K562 (cell line): ENCODE results near the gene PSMD11. TPM values are rescaled to one million over a fixed set of nuclear protein-coding genes. Genes with fewer than 3 reads are reported as not detected.

Experiments
- ATAC-seq: fragments of 200-7000 bp; cut with Tn5 transposase; 3 replicates; pipeline ENCODE4 v1.9.1; 2020; ENCODE audit warnings: moderate library complexity
- BruUV-seq: library from RNA; stranded (reverse); fragments of 400-500 nt; replicated peaks from 2 replicates; lab custom pipeline; 2021; lab: Mats Ljungman, UMichigan
- CTCF ChIA-PET: fragments of 300-600 bp; formaldehyde crosslinking; extraction: SDS; loops from one replicate; lab custom pipeline; 2021; ENCODE audit warnings: low intra/inter-chr PET ratio; lab: Yijun Ruan, JAX
- POLR2A ChIA-PET: fragments of 300-600, 350-650 bp; sonication (Branson Sonifier 250); formaldehyde crosslinking; extraction: SDS; loops from one replicate; lab custom pipeline; 2021; ENCODE audit warnings: antibody characterized with exemption, inconsistent platforms; lab: Yijun Ruan, JAX
- DNase-seq, 4 experiments: peaks; one replicate each; pipeline versions ENCODE4 v3.0.0 to v3.0.0-alpha.2; 2011 to 2018; ENCODE audit warnings: low spot score in 3 of 4, mixed read lengths in 3 of 4; ENCODE audit errors: extremely low read depth in 1 of 4
- FAIRE-seq: peaks from 2 replicates; lab custom pipeline; 2011; peaks lifted over from hg19 to GRCh38; lab: Jason Lieb, UNC
- H2AFZ ChIP-seq: 2 replicates; pipeline ENCODE4 v1.6.0; 2011; ENCODE audit warnings: low read depth, low read length, control low read depth, inconsistent platforms
- H3K27ac ChIP-seq: fragments of 200-600 bp; 3 replicates; pipeline ENCODE4 v1.8.0; 2011; ENCODE audit warnings: low read depth, mild to moderate bottlenecking, control low read depth, inconsistent platforms, low read length, moderate library complexity, mixed read lengths; ENCODE audit errors: extremely low read depth
- H3K27me3 ChIP-seq, 2 experiments: fragments of 300-600 bp in 1 of 2; 2 replicates in 1 of 2; 3 replicates in 1 of 2; pipeline versions ENCODE4 v1.6.0 to v1.8.0; 2011; ENCODE audit warnings: inconsistent platforms in 2 of 2, low read length in 2 of 2, mild to moderate bottlenecking in 1 of 2, mixed read lengths in 1 of 2, moderate library complexity in 1 of 2; ENCODE audit not compliant: control insufficient read depth in 2 of 2, insufficient read depth in 2 of 2
- H3K36me3 ChIP-seq: fragments of 300-600 bp; 3 replicates; pipeline ENCODE4 v1.8.0; 2011; ENCODE audit warnings: mild to moderate bottlenecking, low read length, inconsistent platforms; ENCODE audit not compliant: control insufficient read depth, insufficient read depth
- H3K4me1 ChIP-seq, 2 experiments: fragments of 200-600 bp in 1 of 2; replicated peaks in 1 of 2; 2 replicates in 1 of 2; 3 replicates in 1 of 2; pipeline versions ENCODE4 v1.5.1 to v1.8.0; 2011; ENCODE audit warnings: inconsistent platforms in 2 of 2, low read length in 2 of 2, mild to moderate bottlenecking in 1 of 2, mixed read lengths in 1 of 2, moderate library complexity in 1 of 2; ENCODE audit not compliant: control insufficient read depth in 2 of 2, insufficient read depth in 2 of 2
- H3K4me2 ChIP-seq: 2 replicates; pipeline ENCODE4 v1.6.1; 2011; ENCODE audit warnings: low read length, control low read depth, inconsistent platforms, mixed read lengths; ENCODE audit not compliant: insufficient read depth
- H3K4me3 ChIP-seq: fragments of 200-600 bp; sonication (generic), shearing (Covaris generic); 2 replicates; pipeline ENCODE4 v1.5.1; 2016; ENCODE audit warnings: control low read depth, inconsistent platforms
- H3K79me2 ChIP-seq: fragments of 200-600 bp; 3 replicates; pipeline ENCODE4 v1.8.0; 2011; ENCODE audit warnings: low read length, inconsistent platforms; ENCODE audit not compliant: control insufficient read depth, insufficient read depth
- H3K9ac ChIP-seq, 2 experiments: 2 replicates each; pipeline versions ENCODE4 v1.6.0 to v1.6.1; 2011; ENCODE audit warnings: low read depth in 2 of 2, low read length in 2 of 2, control low read depth in 1 of 2, inconsistent platforms in 1 of 2, mild to moderate bottlenecking in 1 of 2, mixed read lengths in 1 of 2; ENCODE audit not compliant: insufficient read depth in 1 of 2
- H3K9me1 ChIP-seq: one replicate; pipeline ENCODE4 v1.6.0; 2011; ENCODE audit warnings: inconsistent platforms, mild to moderate bottlenecking, low read length, moderate library complexity; ENCODE audit not compliant: control insufficient read depth, insufficient read depth
- H3K9me3 ChIP-seq: replicated peaks from 2 replicates; pipeline ENCODE4 v1.5.1; 2011; ENCODE audit warnings: low read depth, low read length, inconsistent platforms; ENCODE audit not compliant: control insufficient read depth, insufficient read depth
- H4K20me1 ChIP-seq: replicated peaks from 2 replicates; pipeline ENCODE4 v1.6.1; 2011; ENCODE audit warnings: low read length, inconsistent platforms, mixed read lengths; ENCODE audit not compliant: control insufficient read depth, insufficient read depth
- FOXA1 ChIP-seq: fragments of 450-650 bp; IDR thresholded peaks from 2 replicates; pipeline ENCODE4 v1.6.1; 2016; ENCODE audit warnings: mild to moderate bottlenecking, borderline replicate concordance
- FOXM1 ChIP-seq, 2 experiments: fragments of 450-650 bp in 1 of 2; sonication (generic) in 1 of 2; formaldehyde crosslinking in 1 of 2; IDR thresholded peaks; 2 replicates each; pipeline versions ENCODE4 v1.6.1 to v1.9.0; 2017 to 2022; ENCODE audit warnings: low read depth in 2 of 2, mild to moderate bottlenecking in 2 of 2, missing genetic modification reagents in 1 of 2, moderate library complexity in 1 of 2
- HDAC8 ChIP-seq: fragments of 450-650 bp; IDR thresholded peaks from 2 replicates; pipeline ENCODE4 v1.6.1; 2016; ENCODE audit warnings: mild to moderate bottlenecking, missing genetic modification characterization, moderate library complexity, missing compliant biosample characterization
- HLTF ChIP-seq: fragments of 450-650 bp; IDR thresholded peaks from 2 replicates; pipeline ENCODE4 v1.6.1; 2016
- KAT2B ChIP-seq: IDR thresholded peaks from one replicate; pipeline ENCODE4 v1.6.1; 2012; ENCODE audit warnings: low read depth, mild to moderate bottlenecking, control low read depth, inconsistent platforms, low read length, moderate library complexity
- NBN ChIP-seq: fragments of 450-650 bp; IDR thresholded peaks from 2 replicates; pipeline ENCODE4 v1.6.1; 2016; ENCODE audit warnings: low read depth, mild to moderate bottlenecking
- NONO ChIP-seq, 2 experiments: fragments of 200-400 bp in 1 of 2; fragments of 450-650 bp in 1 of 2; formaldehyde crosslinking in 1 of 2; IDR thresholded peaks; 2 replicates each; pipeline ENCODE4 v1.6.1; 2017; ENCODE audit warnings: low read depth in 2 of 2, mild to moderate bottlenecking in 2 of 2, moderate library complexity in 2 of 2, low read length in 1 of 2
- RBM39 ChIP-seq: fragments of 200-400 bp; formaldehyde crosslinking; optimal IDR thresholded peaks from 2 replicates; pipeline ENCODE3; 2018; ENCODE audit warnings: low read depth, low read length
- TSC22D4 ChIP-seq: fragments of 450-650 bp; IDR thresholded peaks from 2 replicates; pipeline ENCODE4 v1.6.1; 2016; ENCODE audit warnings: missing genetic modification characterization, missing biosample characterization, control low read depth
- ZNF445 ChIP-seq: fragments of 250-450 bp; sonication (Bioruptor Pico); IDR thresholded peaks from 2 replicates; pipeline ENCODE4 v1.4.0; 2020; ENCODE audit warnings: low read depth, mild to moderate bottlenecking, moderate library complexity
- WGBS: fragments of 100-300 bp; shearing (Covaris generic); methylation state at CpG from one replicate; pipeline ENCODE4 v1.1.6; 2016; ENCODE audit warnings: low coverage, mixed read lengths; ENCODE audit not compliant: insufficient coverage; ENCODE audit errors: missing lambda C conversion rate; 5-methylcytosine and 5-hydroxymethylcytosine counted together
- in situ Hi-C: fragments of 300-500 bp; cut with MboI; formaldehyde crosslinking; loops from 4 replicates; pipeline ENCODE4 v1.15.0; 2018; ENCODE audit warnings: inconsistent platforms, mixed read lengths
- intact Hi-C: fragments of 100-400 bp; cut with micrococcal nuclease; formaldehyde crosslinking; loops from 2 replicates; pipeline ENCODE4 v1.14.2; 2022
- polyA plus RNA-seq, 8 experiments: library from polyadenylated mRNA; depleted of rRNA in 4 of 8; stranded (reverse) in 5 of 8; unstranded in 3 of 8; fragments of >200 nt; fragmentation: Nextera tagmentation in 2 of 8; fragmentation: Illumina TruSeq in 1 of 8; extraction: Ambion mirVana in 2 of 8; extraction: Trizol in 1 of 8; gene quantifications; 2 replicates each; pipeline versions ENCODE4 v1.2.1 to v1.2.3, GENCODE V29; 2011 to 2014; ENCODE audit warnings: inconsistent platforms in 1 of 8, missing spikeins in 1 of 8
- total RNA-seq, 7 experiments: library from RNA; depleted of rRNA in 6 of 7; stranded (reverse); fragments of >200 nt in 6 of 7; fragmentation: Illumina TruSeq in 2 of 7; extraction: Trizol in 2 of 7; gene quantifications; 2 replicates each; pipeline versions ENCODE4 v1.2.1 to v1.2.3, GENCODE V29; 2011 to 2021; ENCODE audit warnings: low replicate concordance in 1 of 7
- TF ChIP-seq, protein P1 (sequence below), 2 experiments: fragments of 450-650 bp; IDR thresholded peaks; 2 replicates each; pipeline ENCODE4 v1.6.1; 2018; ENCODE audit warnings: mild to moderate bottlenecking in 2 of 2, low read depth in 1 of 2; ENCODE audit not compliant: partially characterized antibody in 2 of 2
- TF ChIP-seq, protein P2 (sequence below): fragments of 250-450 bp; sonication (Bioruptor Pico); IDR thresholded peaks from 2 replicates; pipeline ENCODE4 v1.9.0; 2021; ENCODE audit warnings: mild to moderate bottlenecking, inconsistent platforms

Gene PSMD11
- total and polyA plus RNA-seq, 9 of the 15 experiments (the other 6 are each of a cell fraction or from before 2014, with no cell fraction given), result 104 to 378 (median 158) TPM

DNA sequence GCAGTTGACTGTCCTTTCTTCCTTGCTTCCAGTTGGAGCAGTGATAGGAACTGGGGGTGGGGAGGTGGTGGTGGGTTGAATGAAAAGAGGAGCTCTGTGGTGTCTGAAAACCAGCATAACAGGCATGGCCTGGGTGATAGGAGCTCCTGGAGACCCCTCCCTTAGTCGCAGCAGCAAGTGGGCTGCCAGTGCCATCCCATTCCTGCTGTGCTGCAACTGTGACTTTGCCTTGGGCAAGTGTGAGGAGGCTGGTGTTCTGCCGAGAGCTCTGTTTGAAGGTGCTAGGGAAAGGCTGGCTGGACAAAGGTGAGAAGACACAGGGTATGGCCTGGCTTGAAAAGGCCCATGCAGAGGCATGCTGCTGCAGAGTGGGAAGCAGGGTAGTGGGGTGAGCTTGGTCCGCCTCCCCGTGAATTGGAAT, 39.7 kb downstream of the PSMD11 start (continued):
- no peak for TF ChIP-seq FOXM1 (IDR thresholded peaks at IDR 0.05; ENCODE audit: low read depth)
- TF ChIP-seq FOXM1 (CRISPR knock-in tag; IDR thresholded peaks at IDR 0.05; ENCODE audit: low read depth), result no peak
- TF ChIP-seq, protein P1, sequence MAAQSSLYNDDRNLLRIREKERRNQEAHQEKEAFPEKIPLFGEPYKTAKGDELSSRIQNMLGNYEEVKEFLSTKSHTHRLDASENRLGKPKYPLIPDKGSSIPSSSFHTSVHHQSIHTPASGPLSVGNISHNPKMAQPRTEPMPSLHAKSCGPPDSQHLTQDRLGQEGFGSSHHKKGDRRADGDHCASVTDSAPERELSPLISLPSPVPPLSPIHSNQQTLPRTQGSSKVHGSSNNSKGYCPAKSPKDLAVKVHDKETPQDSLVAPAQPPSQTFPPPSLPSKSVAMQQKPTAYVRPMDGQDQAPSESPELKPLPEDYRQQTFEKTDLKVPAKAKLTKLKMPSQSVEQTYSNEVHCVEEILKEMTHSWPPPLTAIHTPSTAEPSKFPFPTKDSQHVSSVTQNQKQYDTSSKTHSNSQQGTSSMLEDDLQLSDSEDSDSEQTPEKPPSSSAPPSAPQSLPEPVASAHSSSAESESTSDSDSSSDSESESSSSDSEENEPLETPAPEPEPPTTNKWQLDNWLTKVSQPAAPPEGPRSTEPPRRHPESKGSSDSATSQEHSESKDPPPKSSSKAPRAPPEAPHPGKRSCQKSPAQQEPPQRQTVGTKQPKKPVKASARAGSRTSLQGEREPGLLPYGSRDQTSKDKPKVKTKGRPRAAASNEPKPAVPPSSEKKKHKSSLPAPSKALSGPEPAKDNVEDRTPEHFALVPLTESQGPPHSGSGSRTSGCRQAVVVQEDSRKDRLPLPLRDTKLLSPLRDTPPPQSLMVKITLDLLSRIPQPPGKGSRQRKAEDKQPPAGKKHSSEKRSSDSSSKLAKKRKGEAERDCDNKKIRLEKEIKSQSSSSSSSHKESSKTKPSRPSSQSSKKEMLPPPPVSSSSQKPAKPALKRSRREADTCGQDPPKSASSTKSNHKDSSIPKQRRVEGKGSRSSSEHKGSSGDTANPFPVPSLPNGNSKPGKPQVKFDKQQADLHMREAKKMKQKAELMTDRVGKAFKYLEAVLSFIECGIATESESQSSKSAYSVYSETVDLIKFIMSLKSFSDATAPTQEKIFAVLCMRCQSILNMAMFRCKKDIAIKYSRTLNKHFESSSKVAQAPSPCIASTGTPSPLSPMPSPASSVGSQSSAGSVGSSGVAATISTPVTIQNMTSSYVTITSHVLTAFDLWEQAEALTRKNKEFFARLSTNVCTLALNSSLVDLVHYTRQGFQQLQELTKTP (IDR thresholded peaks at IDR 0.05; ENCODE audit: low read depth in 1 of 2, partially characterized antibody in 2 of 2), result no peak
- no peak for TF ChIP-seq ZNF445 (CRISPR knock-in tag)

DNA sequence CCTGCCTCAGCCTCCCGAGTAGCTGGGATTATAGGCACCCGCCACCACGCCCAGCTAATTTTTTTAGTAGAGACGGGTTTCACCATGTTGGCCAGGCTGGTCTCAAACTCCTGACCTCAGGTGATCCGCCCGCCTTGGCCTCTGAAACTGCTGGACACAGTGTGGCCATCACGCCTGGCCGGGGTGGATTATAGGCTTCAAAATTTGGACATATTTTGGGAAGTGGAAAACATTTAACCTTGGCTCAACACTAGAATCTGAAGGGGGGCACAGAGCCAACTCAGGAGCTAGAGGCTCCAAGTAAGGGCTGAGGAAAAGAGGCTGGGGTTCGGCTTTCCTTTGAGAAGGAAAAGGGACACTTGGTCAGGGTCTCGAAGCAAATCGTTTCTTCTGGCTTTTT, 40.3 kb downstream of the PSMD11 start:
- FAIRE-seq, result no peak
- WGBS, result 94% methylated on average over 7 of the region's 11 CpGs
- POLR2A ChIA-PET, result interaction anchor here (0.8 to 3.5 kb wide), 5 partner anchors 11 to 308 kb away, joined by 4 to 15 read pairs (median 9); no protein-coding TSS in a partner anchor
- TF ChIP-seq FOXA1, result no peak
- no peak for TF ChIP-seq TSC22D4
- no peak for TF ChIP-seq NONO (IDR thresholded peaks at IDR 0.05; ENCODE audit: low read depth in 2 of 2, low read length in 1 of 2)
- TF ChIP-seq, protein P2, sequence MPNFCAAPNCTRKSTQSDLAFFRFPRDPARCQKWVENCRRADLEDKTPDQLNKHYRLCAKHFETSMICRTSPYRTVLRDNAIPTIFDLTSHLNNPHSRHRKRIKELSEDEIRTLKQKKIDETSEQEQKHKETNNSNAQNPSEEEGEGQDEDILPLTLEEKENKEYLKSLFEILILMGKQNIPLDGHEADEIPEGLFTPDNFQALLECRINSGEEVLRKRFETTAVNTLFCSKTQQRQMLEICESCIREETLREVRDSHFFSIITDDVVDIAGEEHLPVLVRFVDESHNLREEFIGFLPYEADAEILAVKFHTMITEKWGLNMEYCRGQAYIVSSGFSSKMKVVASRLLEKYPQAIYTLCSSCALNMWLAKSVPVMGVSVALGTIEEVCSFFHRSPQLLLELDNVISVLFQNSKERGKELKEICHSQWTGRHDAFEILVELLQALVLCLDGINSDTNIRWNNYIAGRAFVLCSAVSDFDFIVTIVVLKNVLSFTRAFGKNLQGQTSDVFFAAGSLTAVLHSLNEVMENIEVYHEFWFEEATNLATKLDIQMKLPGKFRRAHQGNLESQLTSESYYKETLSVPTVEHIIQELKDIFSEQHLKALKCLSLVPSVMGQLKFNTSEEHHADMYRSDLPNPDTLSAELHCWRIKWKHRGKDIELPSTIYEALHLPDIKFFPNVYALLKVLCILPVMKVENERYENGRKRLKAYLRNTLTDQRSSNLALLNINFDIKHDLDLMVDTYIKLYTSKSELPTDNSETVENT, result no peak
- no peak for TF ChIP-seq KAT2B
- TF ChIP-seq HDAC8 (tag), result no peak
- no peak for TF ChIP-seq RBM39
- TF ChIP-seq HLTF, result no peak
- TF ChIP-seq NBN, result no peak

More for the DNA sequence above, 40.3 kb downstream of the PSMD11 start:
- no peak overlapping the region for H3K4me3 ChIP-seq
- BruUV-seq, result no TSS peak
- in situ Hi-C loops (no loop called here), intact Hi-C loops (loop anchor here (10.0 kb wide), 1 partner anchor 170 kb away; no protein-coding TSS in a partner anchor)
- no peaks in the 10 kb centered on the region for H3K9me1 ChIP-seq
- H3K79me2 ChIP-seq, result peaks cover 17% of the 10 kb centered on the region; the same call in 2 of the 3 replicates
- no peak overlapping the region for H3K9ac ChIP-seq
- no peak for DNase-seq
- H3K36me3 ChIP-seq, result peaks cover 57% of the 10 kb centered on the region
- H3K9me3 ChIP-seq, result no peaks in the 10 kb centered on the region
- no peak for ATAC-seq
- peaks cover 11 to 39% of the 10 kb centered on the region in 2 experiments; a peak in 4 of 5 replicates for H3K4me1 ChIP-seq
- no peaks in the 10 kb centered on the region for H3K27me3 ChIP-seq
- peaks cover 10% of the 10 kb centered on the region; the same call in 1 of the 2 replicates for H4K20me1 ChIP-seq
- no peak overlapping the region for H2AFZ ChIP-seq
- no peak overlapping the region for H3K4me2 ChIP-seq
- CTCF ChIA-PET, result no interaction called here
- no peak overlapping the region for H3K27ac ChIP-seq
